IMR-90 (cell line): ENCODE results near the gene MAB21L4. TPM values are rescaled to one million over a fixed set of nuclear protein-coding genes. Genes with fewer than 3 reads are reported as not detected.

Source experiments
- ATAC-seq: fragments of 200-7000 bp; cut with Tn5 transposase; 2 replicates; pipeline ENCODE4 v1.9.1; 2020; ENCODE audit warnings: low read depth, mild to moderate bottlenecking, moderate library complexity
- BruUV-seq: library from RNA; stranded (reverse); fragments of 400-500 nt; replicated peaks from 2 replicates; lab custom pipeline; 2021; lab: Mats Ljungman, UMichigan
- CTCF ChIA-PET: fragments of 300-600 bp; formaldehyde crosslinking; extraction: SDS; loops from one replicate; lab custom pipeline; 2021; ENCODE audit warnings: antibody characterized with exemption; lab: Yijun Ruan, JAX
- POLR2A ChIA-PET: fragments of 300-600 bp; sonication (Branson Sonifier 250); formaldehyde crosslinking; loops from one replicate; lab custom pipeline; 2022; ENCODE audit warnings: antibody characterized with exemption; ENCODE audit not compliant: unreplicated experiment; lab: Charles Lee
- DNase-seq: peaks from one replicate; pipeline ENCODE4 v3.0.0; 2013
- H2AFZ ChIP-seq: replicated peaks from 2 replicates; pipeline ENCODE3; 2013; ENCODE audit warnings: low read length, mild to moderate bottlenecking; ENCODE audit not compliant: poor library complexity
- H2AK5ac ChIP-seq: 2 replicates; pipeline ENCODE4 v1.6.1; 2013; ENCODE audit warnings: low read depth, low read length, inconsistent platforms
- H2AK9ac ChIP-seq: replicated peaks from 2 replicates; pipeline ENCODE3; 2013; ENCODE audit warnings: mild to moderate bottlenecking, low read depth, low read length, moderate library complexity; ENCODE audit not compliant: poor library complexity
- H2BK120ac ChIP-seq: 2 replicates; pipeline ENCODE4 v1.6.1; 2013; ENCODE audit warnings: low read depth, low read length, inconsistent platforms
- H2BK15ac ChIP-seq: 3 replicates; pipeline ENCODE4 v1.6.1; 2013; ENCODE audit warnings: low read depth, low read length, inconsistent platforms
- H2BK20ac ChIP-seq: 2 replicates; pipeline ENCODE4 v1.6.1; 2013; ENCODE audit warnings: low read depth, mild to moderate bottlenecking, inconsistent platforms, low read length, moderate library complexity
- H2BK5ac ChIP-seq: 2 replicates; pipeline ENCODE4 v1.6.1; 2013; ENCODE audit warnings: mild to moderate bottlenecking, low read depth, low read length, inconsistent platforms; ENCODE audit not compliant: poor library complexity, severe bottlenecking
- H3K14ac ChIP-seq: replicated peaks from 2 replicates; pipeline ENCODE4 v1.6.1; 2013; ENCODE audit warnings: low read depth, low read length, inconsistent platforms
- H3K18ac ChIP-seq: 2 replicates; pipeline ENCODE4 v1.6.1; 2013; ENCODE audit warnings: low read depth, low read length, control low read depth
- H3K23ac ChIP-seq: 2 replicates; pipeline ENCODE4 v1.6.1; 2013; ENCODE audit warnings: low read depth, low read length, inconsistent platforms
- H3K27ac ChIP-seq: 2 replicates; pipeline ENCODE4 v1.5.1; 2013; ENCODE audit warnings: mild to moderate bottlenecking, control low read depth, low read length; ENCODE audit not compliant: insufficient read depth
- H3K27me3 ChIP-seq: 2 replicates; pipeline ENCODE4 v1.6.1; 2013; ENCODE audit warnings: low read length; ENCODE audit not compliant: control insufficient read depth, insufficient read depth
- H3K36me3 ChIP-seq: 2 replicates; pipeline ENCODE4 v1.6.1; 2013; ENCODE audit warnings: low read length, mixed read lengths; ENCODE audit not compliant: control insufficient read depth, insufficient read depth
- H3K4ac ChIP-seq: 2 replicates; pipeline ENCODE4 v1.6.1; 2013; ENCODE audit warnings: low read depth, low read length, inconsistent platforms
- H3K4me1 ChIP-seq: 2 replicates; pipeline ENCODE4 v1.6.1; 2013; ENCODE audit warnings: low read length, mixed read lengths; ENCODE audit not compliant: control insufficient read depth, insufficient read depth
- H3K4me2 ChIP-seq: 2 replicates; pipeline ENCODE4 v1.6.1; 2013; ENCODE audit warnings: low read depth, mild to moderate bottlenecking, control low read depth, low read length, moderate library complexity
- H3K4me3 ChIP-seq: 2 replicates; pipeline ENCODE4 v1.5.1; 2013; ENCODE audit warnings: low read depth, mild to moderate bottlenecking, control low read depth, low read length, moderate library complexity; ENCODE audit not compliant: insufficient read depth
- H3K56ac ChIP-seq: 2 replicates; pipeline ENCODE4 v1.6.1; 2013; ENCODE audit warnings: low read length, inconsistent platforms; ENCODE audit not compliant: insufficient read depth; ENCODE audit errors: extremely low read depth
- H3K79me1 ChIP-seq, 2 experiments: 2 replicates each; pipeline ENCODE4 v1.6.1; 2013; ENCODE audit warnings: low read length in 2 of 2, inconsistent platforms in 1 of 2, low read depth in 1 of 2
- H3K9ac ChIP-seq: 2 replicates; pipeline ENCODE4 v1.6.1; 2013; ENCODE audit warnings: low read depth, low read length, control low read depth
- H3K9me1 ChIP-seq: 2 replicates; pipeline ENCODE4 v1.6.1; 2013; ENCODE audit warnings: low read length, inconsistent platforms; ENCODE audit not compliant: insufficient read depth
- H3K9me3 ChIP-seq: 2 replicates; pipeline ENCODE4 v1.6.1; 2013; ENCODE audit warnings: low read length; ENCODE audit not compliant: control insufficient read depth, insufficient read depth
- H4K20me1 ChIP-seq: 2 replicates; pipeline ENCODE4 v1.6.1; 2013; ENCODE audit warnings: low read length, inconsistent platforms; ENCODE audit not compliant: insufficient read depth
- H4K5ac ChIP-seq: 2 replicates; pipeline ENCODE4 v1.6.1; 2013; ENCODE audit warnings: mild to moderate bottlenecking, low read depth, low read length, control low read depth
- H4K8ac ChIP-seq, 2 experiments: 2 replicates each; pipeline ENCODE4 v1.6.1; 2013; ENCODE audit warnings: low read depth in 2 of 2, low read length in 2 of 2, control low read depth in 1 of 2, inconsistent platforms in 1 of 2
- H4K91ac ChIP-seq: 2 replicates; pipeline ENCODE4 v1.6.1; 2013; ENCODE audit warnings: low read depth, low read length, inconsistent platforms; ENCODE audit not compliant: insufficient read depth
- BHLHE40 ChIP-seq: fragments of 150-350 bp; IDR thresholded peaks from 2 replicates; pipeline ENCODE4 v1.6.1; 2016; ENCODE audit warnings: mild to moderate bottlenecking, low read depth, low read length
- MXI1 ChIP-seq: IDR thresholded peaks from 2 replicates; pipeline ENCODE4 v1.6.1; 2012; ENCODE audit warnings: low read depth, mild to moderate bottlenecking, low read length, moderate library complexity, borderline replicate concordance
- WGBS, 2 experiments: methylation state at CpG; one replicate each; pipeline versions ENCODE4 v1.1.5 to v1.1.7; 2013; ENCODE audit warnings: missing lambda C conversion rate in 2 of 2; ENCODE audit not compliant: insufficient read length in 1 of 2; ENCODE audit errors: extremely low coverage in 2 of 2; 5-methylcytosine and 5-hydroxymethylcytosine counted together
- dilution Hi-C: fragments of 300-500 bp; cut with HindIII; formaldehyde crosslinking; loops from one replicate; pipeline ENCODE4 v1.14.3; 2018; ENCODE audit warnings: low sequenced_read_pairs; ENCODE audit not compliant: unreplicated experiment
- in situ Hi-C: fragments of 300-500 bp; cut with MboI; formaldehyde crosslinking; loops from 3 replicates; pipeline ENCODE4 v1.14.3; 2019; ENCODE audit warnings: low sequenced_read_pairs, inconsistent platforms, mixed read lengths
- intact Hi-C: fragments of 100-400 bp; cut with micrococcal nuclease; formaldehyde crosslinking; loops from 2 replicates; pipeline ENCODE4 v1.10.0; 2022
- polyA plus RNA-seq, 3 experiments: library from polyadenylated mRNA; depleted of rRNA; stranded (reverse); fragments of >200 nt; gene quantifications; 2 replicates each; pipeline ENCODE4 v1.2.3, GENCODE V29; 2012; ENCODE audit warnings: low replicate concordance in 1 of 3
- total RNA-seq: library from RNA; depleted of rRNA; stranded (reverse); fragments of >200 nt; gene quantifications from 2 replicates; pipeline ENCODE4 v1.2.3, GENCODE V29; 2012

The MAB21L4 gene
- total and polyA plus RNA-seq, 2 of the 4 experiments (the other 2 are of a cell fraction): not detected

GRCh38 chr2:240848900-240849680, 46.9 kb downstream of the MAB21L4 start:
- DNase-seq: no peak
- Histone ChIP-seq H3K56ac (no peak overlapping the region), H3K9ac (no peak overlapping the region), H2AFZ (no peak overlapping the region), H2AK9ac (no peak overlapping the region), H3K79me1 (no peaks in the 10 kb centered on the region), H3K27me3 (peaks cover 7% of the 10 kb centered on the region), H3K27ac (no peak overlapping the region), H4K8ac (no peak overlapping the region), H3K4me1 (no peaks in the 10 kb centered on the region), H2BK5ac (no peak overlapping the region), H3K14ac (no peak overlapping the region), H3K9me3 (peaks cover under 1% of the 10 kb centered on the region), H3K4me2 (no peak overlapping the region), H4K20me1 (peaks cover 6% of the 10 kb centered on the region; the same call in 1 of the 2 replicates), H3K23ac (no peak overlapping the region), H3K4ac (no peak overlapping the region), H3K18ac (no peak overlapping the region), H2BK20ac (no peak overlapping the region), H4K91ac (no peak overlapping the region), H2BK120ac (no peak overlapping the region), H3K36me3 (no peaks in the 10 kb centered on the region), H2BK15ac (no peak overlapping the region), H3K9me1 (no peaks in the 10 kb centered on the region), H3K4me3 (no peak overlapping the region), H2AK5ac (no peak overlapping the region), H4K5ac (no peak overlapping the region)
- no TSS peak for BruUV-seq
- dilution Hi-C loops (no loop called here), in situ Hi-C loops (loop anchor here (10.0 kb wide), 1 partner anchor 344 kb away; no protein-coding TSS in a partner anchor), intact Hi-C loops (no loop called here)
- no peak for TF ChIP-seq MXI1
- TF ChIP-seq BHLHE40: no peak
- ATAC-seq: no peak
- no CpG with 5 or more reads among the region's 12 CpGs for WGBS, 2 experiments
- POLR2A ChIA-PET: no interaction called here
- CTCF ChIA-PET: no interaction called here
